ENCODE measurements around the gene CFAP97D1. TPM values are rescaled to one million over a fixed set of nuclear protein-coding genes. Genes with fewer than 3 reads are reported as not detected.

CFAP97D1 gene
- total and polyA plus RNA-seq, 3 donors from 2014 or later = 6.3 to 32.4 (median 20.0) TPM

- 87 to 92% methylated on average over 13 to 16 of the region's 16 CpGs for WGBS, 2 donors
- TF ChIP-seq CTCF (IDR thresholded peaks at IDR 0.05) (no peak), POLR2A (IDR thresholded peaks at IDR 0.05) (no peak)
These were observed 10.8 kb upstream of the CFAP97D1 start for GRCh38 chr17:43769426-43769825.

GRCh38 chr17:43769859-43770258, 10.4 kb upstream of the CFAP97D1 start:
- no peak for TF ChIP-seq POLR2A (IDR thresholded peaks at IDR 0.05)
- no peak for TF ChIP-seq CTCF (IDR thresholded peaks at IDR 0.05)
- H3K4me3 ChIP-seq = no peak overlapping the region
- DNase-seq = no peak
- H3K36me3 ChIP-seq (ENCODE audit: low read depth, missing control alignments) = no peaks in the 10 kb centered on the region
- no peaks in the 10 kb centered on the region for H3K27me3 ChIP-seq
- no peaks in the 10 kb centered on the region for H3K4me1 ChIP-seq
- intact Hi-C loops (cut with DNase I; ENCODE audit: low total_unique reads) = no loop called here
- no peaks in the 10 kb centered on the region for H3K9me3 ChIP-seq
- H3K27ac ChIP-seq = no peak overlapping the region
- WGBS, 2 donors = 91 to 94% methylated on average over 11 of the region's 11 CpGs

More at GRCh38 chr17:43769426-43769825, 10.8 kb upstream of the CFAP97D1 start:
- Histone ChIP-seq H3K4me1 (peaks cover 3% of the 10 kb centered on the region), H3K36me3 (ENCODE audit: low read depth, missing control alignments) (no peaks in the 10 kb centered on the region), H3K4me3 (no peak overlapping the region), H3K27me3 (no peaks in the 10 kb centered on the region), H3K9me3 (no peaks in the 10 kb centered on the region), H3K27ac (no peak overlapping the region)
- no peak for DNase-seq
- intact Hi-C loops (cut with DNase I; ENCODE audit: low total_unique reads) = no loop called here

- Histone ChIP-seq H3K4me1 (no peaks in the 10 kb centered on the region), H3K27ac (no peak overlapping the region), H3K27me3 (no peaks in the 10 kb centered on the region), H3K9me3 (no peaks in the 10 kb centered on the region), H3K4me3 (no peak overlapping the region), H3K36me3 (ENCODE audit: low read depth, missing control alignments) (no peaks in the 10 kb centered on the region)
- TF ChIP-seq POLR2A (IDR thresholded peaks at IDR 0.05) = no peak
- no peak for TF ChIP-seq CTCF (IDR thresholded peaks at IDR 0.05)
- 95 to 97% methylated on average over 2 of the region's 2 CpGs for WGBS, 2 donors
- intact Hi-C loops (cut with DNase I; ENCODE audit: low total_unique reads) = no loop called here
- DNase-seq = no peak
These were observed 9.3 kb upstream of the CFAP97D1 start for GRCh38 chr17:43770957-43771356.

DNA sequence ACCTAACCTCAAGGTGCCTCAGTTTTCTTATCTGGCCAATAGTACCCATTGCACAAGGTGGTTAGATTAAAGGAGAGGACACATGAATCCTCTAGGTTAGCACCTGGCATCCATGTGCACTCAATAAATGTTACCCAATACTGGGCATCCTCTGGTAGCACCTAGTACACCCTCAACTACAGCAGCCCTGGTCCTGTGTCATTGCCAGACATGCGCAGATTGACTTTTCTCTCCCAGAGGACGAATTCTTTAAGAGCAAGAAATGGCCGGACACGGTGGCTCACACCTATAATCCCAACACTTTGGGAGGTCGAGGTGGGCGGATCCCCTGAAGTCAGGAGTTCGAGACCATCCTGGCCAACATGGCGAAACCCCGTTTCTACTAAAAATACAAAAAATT, 8.8 kb upstream of the CFAP97D1 start:
- Histone ChIP-seq H3K4me1 (no peaks in the 10 kb centered on the region), H3K27me3 (no peaks in the 10 kb centered on the region), H3K9me3 (no peaks in the 10 kb centered on the region), H3K4me3 (no peak overlapping the region), H3K36me3 (ENCODE audit: low read depth, missing control alignments) (no peaks in the 10 kb centered on the region), H3K27ac (no peak overlapping the region)
- TF ChIP-seq POLR2A (IDR thresholded peaks at IDR 0.05) (no peak), CTCF (IDR thresholded peaks at IDR 0.05) (no peak)
- WGBS, 2 donors = 92 to 93% methylated on average over 9 of the region's 9 CpGs
- DNase-seq = no peak
- intact Hi-C loops (cut with DNase I; ENCODE audit: low total_unique reads) = no loop called here

DNA sequence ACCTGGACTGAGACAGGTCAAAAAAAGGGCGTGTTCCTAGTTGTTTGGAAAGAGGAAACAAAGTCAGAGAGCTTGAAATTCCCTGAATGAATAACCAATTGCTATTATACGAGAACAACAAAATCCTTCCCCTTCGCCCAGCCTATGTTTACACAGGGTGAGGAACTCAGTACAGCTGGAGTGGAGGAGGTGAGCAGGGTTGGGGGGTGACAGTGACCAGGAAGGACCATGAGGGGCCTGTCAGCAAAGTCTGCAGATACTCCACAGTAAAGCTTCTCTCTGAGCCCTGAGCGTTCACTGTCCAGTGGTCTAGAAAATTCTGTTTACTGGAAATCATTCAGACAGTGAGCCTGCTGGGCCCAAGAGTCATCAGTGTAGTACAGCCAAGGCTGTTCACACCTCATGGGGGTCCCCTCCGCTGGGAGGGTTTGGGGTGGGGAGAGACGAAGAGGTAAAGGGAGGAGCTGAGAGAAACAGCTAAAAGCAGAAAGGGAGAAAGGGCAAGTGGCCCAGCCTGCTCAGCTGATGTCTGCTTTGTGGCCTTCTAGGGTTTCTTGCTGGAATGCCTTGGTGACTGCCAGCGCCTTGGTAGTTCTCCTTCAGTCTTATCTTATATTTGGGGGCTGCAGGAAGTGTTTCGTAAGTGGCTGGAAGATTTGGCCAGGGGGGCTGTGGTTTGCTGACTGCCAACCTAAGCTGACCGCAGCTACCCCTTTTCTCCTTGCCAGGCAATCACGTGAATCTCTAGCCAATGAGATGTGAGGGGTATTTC, 7.2 kb upstream of the CFAP97D1 start:
- DNase-seq = no peak
- Histone ChIP-seq H3K9me3 (no peaks in the 10 kb centered on the region), H3K27me3 (no peaks in the 10 kb centered on the region), H3K4me3 (no peak overlapping the region), H3K36me3 (ENCODE audit: low read depth, missing control alignments) (no peaks in the 10 kb centered on the region), H3K27ac (no peak overlapping the region), H3K4me1 (peaks cover 8% of the 10 kb centered on the region)
- TF ChIP-seq POLR2A (IDR thresholded peaks at IDR 0.05) (no peak), CTCF (IDR thresholded peaks at IDR 0.05) (no peak)
- WGBS, 2 donors = 81 to 86% methylated on average over 10 of the region's 10 CpGs
- intact Hi-C loops (cut with DNase I; ENCODE audit: low total_unique reads) = no loop called here
